Activated T-helper 1 cell treated with anti-CD3 and anti-CD28 coated beads, Interleukin-2, amount 50 U/mL, for 16 hours (primary cell): ENCODE measurements around the gene ITM2C.

ENCODE experiments used
- DNase-seq, 2 donors: peaks; one replicate each; pipeline ENCODE4 v3.0.0-alpha.2; 2020; ENCODE audit warnings: low read depth in 1 of 2, low spot score in 1 of 2

ITM2C gene

GRCh38 chr2:230850358-230850658, 14.4 kb upstream of the ITM2C start:
- no peak for DNase-seq

DNA sequence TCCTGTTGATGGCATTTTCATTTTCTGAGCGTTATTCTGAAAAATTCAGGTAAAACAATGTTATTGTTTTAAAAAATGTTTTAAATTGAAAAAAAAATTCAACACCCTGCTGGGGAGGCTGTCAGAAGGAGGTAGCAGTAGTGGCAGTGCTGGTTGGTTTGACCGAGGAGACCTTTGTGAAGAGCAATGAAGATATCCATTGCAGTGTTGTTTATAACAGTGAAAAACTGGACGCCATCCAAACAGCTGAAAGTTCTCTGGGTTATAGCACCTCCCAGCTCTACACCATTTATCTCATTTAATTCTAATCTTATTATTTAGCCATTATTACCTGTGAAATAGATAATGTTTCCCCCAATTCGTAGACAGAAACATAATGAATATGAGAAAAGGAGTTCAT, 12.6 kb upstream of the ITM2C start:
- no peak for DNase-seq

GRCh38 chr2:230861552-230862255, 3.0 kb upstream of the ITM2C start:
- no peak for DNase-seq

- DNase-seq: no peak
Measured at GRCh38 chr2:230862292-230862691, 2.5 kb upstream of the ITM2C start.

DNA sequence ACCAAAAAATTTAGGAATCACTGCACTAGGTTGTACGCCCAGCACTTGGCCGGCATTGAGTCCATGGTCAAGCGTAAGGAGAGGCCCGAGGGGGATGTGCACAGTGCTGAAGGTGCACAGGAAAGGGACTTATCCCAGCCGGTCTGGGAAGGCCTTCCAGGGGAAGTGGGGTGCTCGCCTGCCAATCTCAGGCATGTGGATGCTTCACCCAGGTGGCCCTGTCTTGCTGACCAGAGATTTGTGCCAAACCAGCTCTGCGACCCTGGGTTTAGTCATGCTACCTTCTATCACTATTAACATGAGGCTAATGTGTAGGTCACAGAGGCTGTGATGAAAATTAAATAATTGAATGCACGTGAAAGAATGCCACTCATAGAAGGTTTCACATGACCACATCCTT, 1.7 kb upstream of the ITM2C start:
- DNase-seq: no peak

DNA sequence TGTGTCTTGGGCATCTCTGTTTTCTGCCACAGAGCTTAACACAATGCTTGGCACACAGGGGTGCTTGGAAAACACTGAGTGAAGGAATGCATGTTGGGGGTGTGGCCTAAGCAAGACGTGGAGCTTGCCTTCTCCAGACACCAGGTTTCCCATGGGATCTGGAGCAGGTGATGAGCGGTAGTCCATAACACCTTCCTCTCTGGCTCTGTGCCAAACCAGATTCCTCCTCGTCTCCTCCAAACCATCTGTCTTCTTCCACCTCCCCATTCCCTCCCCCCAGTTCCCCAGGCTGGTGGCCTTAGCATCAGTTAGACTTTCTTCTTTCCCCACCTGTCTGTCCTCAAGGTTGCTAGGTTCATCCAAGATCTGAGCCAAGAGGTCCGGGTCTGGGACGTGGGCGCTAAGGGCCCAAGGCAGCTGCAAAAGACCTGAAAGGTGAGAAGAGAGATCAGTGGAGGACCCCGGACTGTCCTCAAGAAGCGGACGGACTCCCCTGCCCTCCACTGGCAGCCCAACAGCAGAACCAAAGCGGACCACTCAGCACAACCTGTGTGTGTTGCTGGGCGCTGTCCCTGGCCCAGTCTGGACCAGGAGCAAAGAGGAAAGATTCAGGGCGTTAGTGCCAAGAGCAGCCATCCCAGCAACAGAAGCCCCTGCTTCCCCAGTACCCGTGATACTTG, 1.2 kb upstream of the ITM2C start:
- DNase-seq: no peak

- DNase-seq: no peak
Measured at GRCh38 chr2:230864122-230864604, 579 bp upstream of the ITM2C start.

DNA sequence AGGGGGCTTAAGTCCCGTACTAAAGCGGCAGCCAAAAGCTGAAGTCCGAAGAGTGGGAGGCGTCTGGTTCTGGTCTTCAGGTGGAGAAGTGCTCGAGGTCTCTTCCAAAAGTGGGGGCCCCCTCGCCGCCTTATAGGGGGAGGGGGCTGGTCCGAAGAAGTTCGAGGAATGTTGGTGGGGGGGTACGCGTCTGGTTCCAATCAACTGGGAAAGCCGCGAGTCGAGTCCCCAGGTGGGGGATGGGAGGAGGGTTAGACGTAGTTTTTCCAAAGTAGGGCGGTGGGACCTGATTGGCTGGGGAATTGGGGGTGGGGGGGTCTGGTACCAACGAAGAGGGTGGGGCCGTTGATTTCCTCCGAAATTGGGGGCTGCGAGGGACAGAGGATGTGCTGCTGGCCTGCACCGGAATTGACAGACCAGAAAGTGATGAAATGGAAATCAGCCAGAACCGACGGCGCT, 594 bp downstream of the ITM2C start:
- no peak for DNase-seq

- DNase-seq: no peak
Measured at GRCh38 chr2:230865766-230866755, 1.3 kb downstream of the ITM2C start.

GRCh38 chr2:230866756-230867523, 2.2 kb downstream of the ITM2C start:
- peak in 1 of 2 donors; percentile 39 for DNase-seq

DNA sequence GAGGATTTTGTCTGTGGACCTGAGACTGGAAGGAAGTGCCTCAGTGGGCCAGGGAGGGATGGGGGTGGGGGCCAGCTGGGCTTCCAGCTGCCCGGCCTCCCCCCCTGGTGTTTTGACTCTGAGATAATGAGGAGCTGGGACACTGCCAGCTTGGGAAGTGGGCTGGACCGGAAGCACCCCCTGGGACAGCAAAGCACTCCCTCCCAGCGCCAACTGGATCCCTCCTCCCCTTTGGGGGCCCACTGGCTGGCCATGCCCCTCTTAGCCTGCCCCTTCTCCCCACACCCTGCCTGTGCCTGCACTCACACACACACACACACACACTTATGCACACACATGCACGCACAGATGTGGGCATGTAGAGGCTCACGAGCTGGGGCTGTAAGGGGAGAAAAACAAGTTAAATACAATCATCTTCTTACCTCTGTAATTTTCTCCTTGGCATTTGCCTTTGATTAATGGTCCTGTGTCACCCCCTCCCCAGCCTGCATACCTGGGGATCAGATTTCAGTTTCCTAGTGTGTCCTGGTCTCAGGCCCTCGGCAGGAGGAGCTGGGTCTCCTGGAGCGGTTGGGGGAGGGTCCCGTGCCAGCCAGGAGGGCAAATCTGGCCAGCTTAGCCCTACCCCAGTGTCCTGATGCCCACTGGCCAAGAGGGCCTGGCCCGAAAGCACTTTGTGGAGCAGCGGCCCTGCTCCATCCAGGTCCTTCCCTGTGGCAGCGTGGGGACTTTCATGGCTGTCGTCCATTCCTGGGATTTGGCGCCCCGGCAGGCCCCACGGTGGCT, 3.6 kb downstream of the ITM2C start:
- DNase-seq: no peak

DNA sequence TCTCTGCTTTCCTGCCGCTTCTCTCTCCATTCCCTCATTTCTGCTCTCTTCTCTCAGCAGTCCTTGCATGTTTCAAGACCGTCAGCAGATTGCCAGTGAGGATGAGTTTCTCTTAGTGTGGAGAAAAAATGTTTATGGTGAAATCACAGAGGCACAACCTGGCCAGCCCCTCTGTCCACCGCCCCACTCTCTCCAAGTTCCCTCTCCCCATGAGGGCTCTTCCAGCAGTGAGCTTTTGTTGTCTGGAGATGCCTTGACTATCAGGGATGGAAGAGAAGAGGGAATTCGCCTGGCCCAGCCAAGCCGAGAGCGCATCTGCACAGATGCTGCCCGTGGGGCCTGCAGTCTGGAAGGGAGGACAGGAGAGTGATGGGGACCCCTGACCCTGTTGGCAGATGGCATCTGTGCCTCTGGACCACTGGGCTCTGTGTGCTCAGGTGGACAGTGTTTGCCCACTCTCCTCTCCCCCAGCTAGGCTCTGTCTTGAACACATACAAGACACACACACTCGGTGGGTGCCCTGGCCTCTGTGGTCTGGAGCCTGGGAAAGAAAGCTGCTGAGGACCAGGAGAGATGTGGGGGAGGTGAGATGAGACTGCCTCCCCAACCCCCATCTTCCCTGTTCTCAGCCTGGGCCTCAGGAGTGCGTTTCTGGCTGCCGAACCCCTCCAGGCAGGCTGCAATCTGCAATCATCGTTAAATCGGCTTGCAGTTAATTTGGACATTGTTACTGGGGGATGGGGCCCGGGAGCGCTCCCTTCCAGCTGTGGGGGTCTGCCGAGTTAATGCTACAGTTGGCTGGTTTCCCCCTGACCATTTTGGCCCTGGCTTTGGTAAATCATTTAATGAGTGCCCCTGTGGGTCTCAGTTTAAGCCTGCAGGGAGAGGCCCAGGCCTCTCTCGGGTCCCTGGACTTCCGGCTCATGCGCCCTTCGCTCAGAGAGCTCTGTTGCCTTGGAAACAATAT, 4.5 kb downstream of the ITM2C start:
- no peak for DNase-seq

- DNase-seq: no peak
Measured at GRCh38 chr2:230869914-230870543, 5.3 kb downstream of the ITM2C start.

- no peak for DNase-seq
Measured at GRCh38 chr2:230870544-230871360, 6.0 kb downstream of the ITM2C start.

DNA sequence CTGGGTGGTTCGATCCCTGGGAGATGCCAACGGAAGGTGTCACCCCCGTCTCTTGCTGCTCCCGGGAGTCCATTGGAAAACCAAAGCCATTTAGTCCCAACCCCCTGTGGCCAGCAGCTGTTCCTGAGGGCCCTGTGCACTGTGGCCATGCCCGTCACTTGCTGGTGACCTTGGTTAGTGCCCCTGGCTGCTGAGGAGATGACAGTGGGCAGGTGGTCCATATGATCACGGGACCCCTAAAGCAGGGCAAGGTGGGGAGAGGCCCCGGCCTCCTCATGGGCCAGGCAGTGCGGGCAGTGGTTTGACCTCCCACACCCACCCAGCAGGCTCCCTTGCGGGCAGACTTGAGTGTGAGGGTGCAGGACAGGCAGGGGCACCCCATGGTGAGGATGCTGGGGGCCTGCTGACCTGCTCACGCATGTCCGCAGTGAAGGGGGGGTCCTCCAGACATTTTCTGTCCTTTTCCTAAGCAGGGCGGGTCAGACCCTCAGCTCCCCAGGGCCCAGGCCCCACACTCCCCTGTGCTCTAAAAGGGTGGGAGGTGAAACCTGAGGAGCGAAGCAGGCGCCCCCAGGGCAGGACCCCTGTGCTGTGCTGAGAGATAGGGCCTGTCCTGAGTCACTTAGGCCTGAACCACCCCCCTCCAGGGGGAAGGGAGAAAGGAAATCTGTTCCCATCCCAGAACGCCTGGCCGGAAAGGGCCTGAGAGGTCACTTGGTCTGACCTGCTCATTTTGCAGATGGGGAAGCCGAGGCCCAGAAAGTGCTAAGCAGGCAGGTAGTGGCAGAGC, 6.8 kb downstream of the ITM2C start:
- no peak for DNase-seq

- DNase-seq: no peak
Measured at GRCh38 chr2:230872151-230872967, 7.6 kb downstream of the ITM2C start.
